GM18873 (cell line): ENCODE measurements around the gene SLC30A3.

Source experiments
- ATAC-seq: cut with Tn5 transposase; IDR thresholded peaks from one replicate; pipeline ENCODE4 v1.9.1; 2021; ENCODE audit warnings: mild to moderate bottlenecking, moderate library complexity, moderate number of reproducible peaks; ENCODE audit not compliant: unreplicated experiment, low FRiP score

SLC30A3 gene

DNA sequence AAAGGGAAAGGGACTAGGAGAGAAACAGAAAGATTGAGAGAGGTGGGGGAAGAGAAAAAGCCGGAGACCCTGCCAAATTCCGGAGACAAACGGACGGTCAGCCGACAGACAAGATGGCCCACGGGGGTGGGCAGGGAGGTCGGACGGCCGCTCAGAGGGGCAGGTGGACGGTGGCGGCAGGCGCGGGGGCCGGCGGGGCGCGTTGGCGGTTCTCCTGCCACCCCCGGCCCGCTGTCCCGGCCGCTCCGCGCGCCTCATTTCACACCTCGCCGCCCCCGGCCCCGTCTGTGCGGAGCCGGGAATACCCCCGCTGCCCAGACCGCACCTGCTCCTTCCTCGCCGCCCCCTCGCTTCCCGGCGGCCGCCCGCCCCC is 935 bp downstream of the SLC30A3 start:
- ATAC-seq = no peak

- ATAC-seq = no peak
These were observed 1.5 kb downstream of the SLC30A3 start for GRCh38 chr2:27261241-27261925.

- no peak for ATAC-seq
These were observed 4.8 kb downstream of the SLC30A3 start for GRCh38 chr2:27258051-27258450.

DNA sequence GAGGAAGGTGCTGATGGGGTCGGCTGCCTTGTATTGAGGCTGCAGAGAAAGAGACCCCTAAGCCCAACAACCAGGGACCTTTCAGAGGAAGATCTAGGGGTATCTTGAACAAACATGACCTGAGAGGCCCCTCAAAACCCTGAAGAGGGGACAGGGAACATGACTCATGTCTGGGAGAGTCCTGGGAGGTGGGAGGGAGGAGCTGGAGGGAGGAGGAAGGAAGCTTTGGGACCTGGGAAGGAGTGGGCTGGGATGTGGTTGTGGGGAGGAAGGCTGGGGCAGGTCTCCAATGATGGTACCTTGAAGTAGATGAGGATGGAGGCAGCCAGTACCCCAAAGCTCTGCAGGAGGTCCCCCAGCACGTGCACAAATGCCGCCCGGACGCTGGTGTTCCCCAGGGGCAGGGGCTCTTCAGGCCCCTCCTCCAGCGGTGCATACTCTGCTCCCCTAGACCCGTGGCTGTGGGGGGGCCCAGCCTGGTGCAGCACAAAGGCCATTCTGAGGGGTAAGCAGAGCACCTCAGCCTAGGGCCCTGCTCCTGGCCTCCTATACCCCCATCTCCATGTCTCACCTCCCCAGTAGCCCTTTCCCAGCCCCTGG is 5.9 kb downstream of the SLC30A3 start:
- no peak for ATAC-seq

DNA sequence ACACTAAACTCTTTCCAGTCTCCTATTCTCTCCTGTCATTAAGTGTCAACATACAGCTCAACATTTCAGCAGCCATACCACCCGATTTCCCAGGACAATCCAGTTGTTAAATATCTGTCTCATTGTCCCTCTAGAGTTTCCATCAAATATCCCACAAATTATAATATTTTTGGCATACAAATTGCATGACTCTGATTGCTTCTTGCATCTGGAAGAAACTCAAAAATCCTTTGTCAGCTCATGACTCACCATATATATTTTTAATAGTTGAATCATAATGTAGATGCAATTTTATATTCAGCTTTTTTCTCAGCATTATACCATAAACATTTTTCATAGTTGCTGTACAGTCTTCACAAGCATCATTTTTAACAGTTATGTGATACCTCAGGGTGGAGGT is 7.2 kb downstream of the SLC30A3 start:
- ATAC-seq = no peak

DNA sequence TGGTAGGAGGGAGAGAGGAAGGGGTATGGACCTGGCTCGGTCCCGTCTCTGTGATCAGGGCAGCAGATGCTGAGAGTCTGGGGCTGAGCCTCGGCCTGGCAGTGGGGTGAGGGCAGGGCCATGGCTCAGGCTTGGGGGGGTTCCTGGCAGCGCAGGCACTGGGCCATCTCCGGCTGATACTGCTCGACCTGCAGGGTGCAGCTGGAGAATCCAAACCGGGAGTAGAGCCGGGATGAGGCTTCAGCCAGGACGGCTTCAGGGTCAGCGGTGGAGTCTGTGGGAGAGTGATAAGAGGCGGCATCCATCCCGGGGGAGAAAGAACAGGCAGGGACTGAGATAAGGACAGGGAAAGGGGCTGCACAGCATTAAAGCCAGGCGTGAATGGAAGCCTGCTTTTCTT is 7.7 kb downstream of the SLC30A3 start:
- no peak for ATAC-seq

- no peak for ATAC-seq
These were observed 11.1 kb downstream of the SLC30A3 start for GRCh38 chr2:27251766-27252165.

DNA sequence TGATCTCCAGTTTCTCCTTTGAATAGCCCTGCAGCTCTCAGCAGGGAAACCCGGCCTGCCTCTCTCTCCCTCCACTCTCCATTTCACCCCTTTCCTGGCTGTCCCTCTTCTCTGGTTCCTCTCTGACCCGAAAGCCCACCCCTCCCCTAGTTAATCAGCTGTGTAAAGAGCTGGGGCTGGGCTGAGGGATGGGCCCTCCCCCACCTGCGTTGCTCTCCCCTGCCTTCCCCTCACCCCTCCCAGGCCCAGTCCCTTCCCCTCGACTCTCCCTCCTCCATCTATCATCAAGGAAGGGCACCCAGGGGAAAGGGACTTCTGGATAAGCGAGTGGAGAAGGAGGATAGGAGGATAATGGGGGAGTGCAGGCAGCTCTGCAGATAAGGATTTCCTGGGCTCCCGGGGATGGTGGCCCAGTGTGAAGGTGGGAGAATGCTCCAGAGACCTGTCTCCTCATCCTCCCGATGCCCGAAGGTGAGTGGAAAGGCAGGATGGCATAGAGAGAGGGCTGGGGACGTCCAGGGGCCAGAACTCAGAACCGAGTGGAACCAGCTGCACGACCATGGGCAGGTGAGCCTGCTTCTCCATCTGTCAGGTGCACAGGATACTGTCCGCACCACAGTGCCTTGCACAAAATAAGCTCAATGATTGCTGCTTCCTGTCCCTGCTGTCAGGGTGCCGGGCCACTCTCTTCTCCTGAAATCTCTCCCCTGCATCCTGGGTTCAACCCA is 12.0 kb downstream of the SLC30A3 start:
- ATAC-seq = no peak

DNA sequence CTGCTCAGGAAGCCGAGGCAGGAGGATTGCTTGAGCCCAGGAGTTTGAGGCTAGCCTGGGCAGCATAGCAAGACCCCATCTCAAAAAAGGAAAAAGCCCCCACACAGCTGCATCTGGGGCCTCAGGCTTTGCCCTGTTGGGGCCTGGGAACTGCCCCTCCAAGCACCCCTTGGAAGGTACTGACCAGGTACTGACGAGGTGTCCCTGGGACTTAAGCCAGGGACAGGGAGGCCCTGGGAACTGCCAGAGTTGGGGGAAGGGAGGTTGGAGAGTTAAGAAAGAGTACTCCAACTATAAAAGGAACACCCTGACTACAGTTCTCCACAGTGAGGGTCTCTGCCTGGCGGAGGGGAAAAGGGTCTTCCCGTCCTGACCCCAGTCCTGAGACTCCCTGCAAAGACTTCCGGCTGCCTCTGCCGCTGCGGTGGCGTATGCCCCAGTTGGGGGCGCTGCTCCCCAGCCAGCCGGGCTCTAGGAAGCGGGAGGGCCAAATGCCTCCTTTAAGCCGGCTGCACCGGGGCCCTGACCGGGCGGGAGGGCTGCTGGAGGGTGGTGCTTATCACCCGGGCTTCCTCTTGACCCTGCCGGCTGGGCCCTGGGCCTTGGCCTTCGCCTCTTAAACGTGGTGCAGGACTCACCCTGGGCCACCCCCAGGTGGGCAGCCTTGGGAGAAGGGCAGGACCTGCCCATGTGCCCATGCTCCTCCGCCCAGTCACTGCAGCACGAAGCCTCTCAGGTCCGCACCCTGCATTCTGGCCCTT is 12.8 kb downstream of the SLC30A3 start:
- ATAC-seq = no peak

GRCh38 chr2:27249159-27249890 is 13.5 kb downstream of the SLC30A3 start:
- ATAC-seq = no peak

DNA sequence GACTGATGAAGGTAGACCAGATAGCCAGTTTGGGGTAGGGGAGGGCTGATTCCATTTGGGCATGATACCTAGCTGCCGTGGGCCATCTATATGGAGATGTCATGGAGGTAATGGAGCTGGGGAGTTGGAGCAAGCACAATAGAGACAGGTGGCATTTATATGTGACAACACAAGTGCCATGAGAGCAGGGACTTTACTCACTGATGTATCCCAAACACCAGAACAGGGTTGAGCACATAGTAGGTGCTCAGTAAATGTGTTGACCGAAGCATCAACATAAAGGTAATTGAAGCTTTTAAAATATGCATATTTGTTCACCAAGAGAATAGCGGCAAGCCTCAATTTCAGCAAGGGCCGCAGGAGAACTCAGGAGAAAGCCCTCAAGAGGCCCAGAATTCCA is 15.0 kb downstream of the SLC30A3 start:
- ATAC-seq = no peak

DNA sequence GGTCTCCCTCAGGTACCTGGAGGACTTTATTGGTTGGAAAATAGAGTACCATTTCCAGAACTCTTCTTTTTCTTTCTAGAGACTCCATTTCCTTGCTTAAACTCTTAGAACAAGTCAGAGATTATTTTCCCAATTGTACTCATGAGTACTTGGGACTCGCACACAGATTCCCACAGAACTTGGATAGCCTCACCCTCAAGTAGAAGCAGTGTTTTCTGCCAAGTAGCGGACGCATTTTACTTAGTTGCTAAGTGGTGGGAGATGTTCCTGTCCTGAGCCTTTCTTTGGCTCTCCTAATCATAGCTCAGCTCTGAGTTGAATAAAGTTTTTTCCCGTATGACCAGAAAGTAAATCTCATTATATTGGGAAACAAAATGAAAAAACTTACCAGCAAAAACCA is 17.2 kb downstream of the SLC30A3 start:
- no peak for ATAC-seq

DNA sequence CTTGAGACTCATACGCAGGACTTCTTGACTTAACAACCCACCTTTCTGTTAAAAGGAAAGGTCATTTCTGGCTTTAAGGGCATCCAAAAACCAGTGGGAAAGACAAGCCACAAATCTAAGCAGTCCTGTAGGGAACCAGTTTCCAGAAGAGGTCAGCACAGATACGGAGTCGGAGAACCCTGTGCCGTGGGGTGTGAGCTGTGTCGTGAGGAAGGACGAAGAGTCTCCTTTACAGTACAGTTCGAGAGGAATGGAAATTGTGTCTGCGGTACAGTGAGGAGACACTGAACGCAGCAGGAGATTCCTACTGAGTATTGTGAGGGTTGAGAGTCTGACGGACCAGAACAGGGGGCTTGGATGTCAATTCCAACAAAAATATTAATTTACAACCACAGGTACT is 17.7 kb downstream of the SLC30A3 start:
- no peak for ATAC-seq

GRCh38 chr2:27243391-27244130 is 19.3 kb downstream of the SLC30A3 start:
- no peak for ATAC-seq

GRCh38 chr2:27242614-27242951 is 20.3 kb downstream of the SLC30A3 start:
- no peak for ATAC-seq

DNA sequence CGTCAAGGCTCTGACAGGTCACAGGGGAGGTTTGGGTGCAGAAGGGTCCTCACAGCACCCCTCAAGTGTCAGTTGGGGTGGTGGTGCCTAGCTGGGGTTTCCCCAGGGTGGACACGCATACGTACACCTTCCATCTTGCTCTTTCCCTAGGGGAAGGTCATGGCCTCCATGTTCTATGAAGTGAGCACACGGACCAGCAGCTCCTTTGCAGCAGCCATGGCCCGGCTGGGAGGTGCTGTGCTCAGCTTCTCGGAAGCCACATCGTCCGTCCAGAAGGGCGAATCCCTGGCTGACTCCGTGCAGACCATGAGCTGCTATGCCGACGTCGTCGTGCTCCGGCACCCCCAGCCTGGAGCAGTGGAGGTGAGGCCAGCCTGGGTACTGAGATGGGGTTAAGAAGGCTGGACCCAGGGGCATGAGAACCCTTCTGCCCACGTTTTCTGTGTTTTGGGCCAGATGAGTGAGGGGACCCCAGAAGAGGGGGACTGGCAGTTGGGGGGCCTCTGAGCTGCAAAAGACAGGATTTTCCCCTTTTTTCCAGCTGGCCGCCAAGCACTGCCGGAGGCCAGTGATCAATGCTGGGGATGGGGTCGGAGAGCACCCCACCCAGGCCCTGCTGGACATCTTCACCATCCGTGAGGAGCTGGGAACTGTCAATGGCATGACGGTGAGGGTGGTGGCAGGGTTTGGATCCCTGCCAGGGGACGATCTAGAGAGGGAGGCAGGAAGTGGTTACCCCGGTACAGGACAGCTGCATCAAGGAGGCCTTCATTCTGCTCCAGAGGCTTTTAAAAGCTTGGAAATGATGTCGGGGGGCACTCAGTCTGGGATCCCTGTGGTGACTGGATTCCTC is 20.9 kb downstream of the SLC30A3 start:
- no peak for ATAC-seq

DNA sequence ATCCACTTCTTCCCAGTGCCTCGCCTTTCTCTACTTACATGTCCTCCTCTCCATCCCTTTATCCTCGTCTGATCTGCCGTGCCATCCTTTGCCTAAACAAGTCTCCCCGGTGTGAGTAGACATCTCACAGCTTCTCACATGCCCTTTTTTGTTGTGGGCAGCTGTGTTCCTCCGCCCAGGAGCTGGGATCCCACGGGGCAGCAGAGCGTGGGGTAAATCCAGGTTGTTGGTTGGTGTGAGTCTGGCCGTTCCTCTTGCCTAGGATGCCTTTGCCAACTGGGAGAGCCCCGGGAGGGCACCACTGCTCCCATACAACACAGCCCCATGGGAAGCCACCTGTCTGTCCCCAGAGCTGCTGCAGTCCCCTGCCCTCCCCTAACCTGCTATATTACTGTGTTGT is 22.4 kb downstream of the SLC30A3 start:
- no peak for ATAC-seq

GRCh38 chr2:27238976-27239375 is 23.9 kb downstream of the SLC30A3 start:
- no peak for ATAC-seq

DNA sequence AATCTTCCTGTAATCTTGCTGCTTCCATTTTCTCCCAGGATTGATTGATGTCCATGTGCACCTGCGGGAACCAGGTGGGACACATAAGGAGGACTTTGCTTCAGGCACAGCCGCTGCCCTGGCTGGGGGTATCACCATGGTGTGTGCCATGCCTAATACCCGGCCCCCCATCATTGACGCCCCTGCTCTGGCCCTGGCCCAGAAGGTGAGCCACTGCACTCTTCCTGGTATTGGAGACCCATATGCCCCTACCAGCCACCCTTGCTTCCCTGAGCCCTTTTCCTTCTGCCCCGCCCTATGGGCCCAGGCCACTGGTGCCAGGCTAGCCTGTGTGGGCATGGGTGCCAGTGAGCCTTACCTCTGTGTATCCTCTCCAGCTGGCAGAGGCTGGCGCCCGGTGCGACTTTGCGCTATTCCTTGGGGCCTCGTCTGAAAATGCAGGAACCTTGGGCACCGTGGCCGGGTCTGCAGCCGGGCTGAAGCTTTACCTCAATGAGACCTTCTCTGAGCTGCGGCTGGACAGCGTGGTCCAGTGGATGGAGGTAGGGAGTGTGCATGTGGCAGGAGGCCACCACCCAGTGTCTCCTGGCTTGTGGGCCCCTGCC is 25.4 kb downstream of the SLC30A3 start:
- no peak for ATAC-seq
